ENCODE data around the gene HDDC3. TPM values are rescaled to one million over a fixed set of nuclear protein-coding genes. Genes with fewer than 3 reads are reported as not detected.

HDDC3 gene
- total and polyA plus RNA-seq, 3 donors from 2014 or later = 12.1 to 18.3 (median 16.7) TPM

DNA sequence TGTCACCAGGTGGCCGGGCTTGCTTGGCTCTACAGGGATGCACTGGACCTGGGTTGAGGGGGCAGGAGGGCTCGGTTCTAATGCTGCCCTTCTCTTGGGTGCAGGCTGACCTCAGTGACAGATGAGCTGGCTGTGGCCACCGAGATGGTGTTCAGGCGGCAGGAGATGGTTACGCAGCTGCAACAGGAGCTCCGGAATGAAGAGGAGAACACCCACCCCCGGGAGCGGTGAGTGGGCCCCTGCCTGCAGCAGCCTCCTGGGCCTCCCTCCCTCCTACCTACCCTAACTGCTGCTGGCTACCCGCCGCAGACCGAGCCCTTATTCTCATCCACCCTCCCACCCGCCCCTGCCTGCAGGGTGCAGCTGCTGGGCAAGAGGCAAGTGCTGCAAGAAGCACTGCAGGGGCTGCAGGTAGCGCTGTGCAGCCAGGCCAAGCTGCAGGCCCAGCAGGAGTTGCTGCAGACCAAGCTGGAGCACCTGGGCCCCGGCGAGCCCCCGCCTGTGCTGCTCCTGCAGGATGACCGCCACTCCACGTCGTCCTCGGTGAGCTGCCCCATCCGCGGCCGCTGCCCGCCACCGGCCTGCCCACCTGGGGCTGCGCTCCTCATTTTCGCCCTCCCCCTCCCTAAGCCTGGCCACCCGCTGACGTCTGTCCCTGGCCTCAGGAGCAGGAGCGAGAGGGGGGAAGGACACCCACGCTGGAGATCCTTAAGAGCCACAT is 42.5 kb downstream of the HDDC3 start:
- 88% methylated on average over 19 to 28 of the region's 31 CpGs for WGBS, 2 donors
- peaks cover 14% of the 10 kb centered on the region for H3K4me1 ChIP-seq
- H3K36me3 ChIP-seq (ENCODE audit: low read depth, missing control alignments) = no peaks in the 10 kb centered on the region
- H3K27me3 ChIP-seq = no peaks in the 10 kb centered on the region
- intact Hi-C loops (cut with DNase I; ENCODE audit: low total_unique reads) = loop anchor here (10.0 kb wide), 1 partner anchor 245 kb away; no protein-coding TSS in a partner anchor
- DNase-seq = no peak
- no peak overlapping the region for H3K27ac ChIP-seq
- H3K4me3 ChIP-seq = no peak overlapping the region
- no peaks in the 10 kb centered on the region for H3K9me3 ChIP-seq
- TF ChIP-seq POLR2A (IDR thresholded peaks at IDR 0.05) = no peak
- TF ChIP-seq, protein P1, sequence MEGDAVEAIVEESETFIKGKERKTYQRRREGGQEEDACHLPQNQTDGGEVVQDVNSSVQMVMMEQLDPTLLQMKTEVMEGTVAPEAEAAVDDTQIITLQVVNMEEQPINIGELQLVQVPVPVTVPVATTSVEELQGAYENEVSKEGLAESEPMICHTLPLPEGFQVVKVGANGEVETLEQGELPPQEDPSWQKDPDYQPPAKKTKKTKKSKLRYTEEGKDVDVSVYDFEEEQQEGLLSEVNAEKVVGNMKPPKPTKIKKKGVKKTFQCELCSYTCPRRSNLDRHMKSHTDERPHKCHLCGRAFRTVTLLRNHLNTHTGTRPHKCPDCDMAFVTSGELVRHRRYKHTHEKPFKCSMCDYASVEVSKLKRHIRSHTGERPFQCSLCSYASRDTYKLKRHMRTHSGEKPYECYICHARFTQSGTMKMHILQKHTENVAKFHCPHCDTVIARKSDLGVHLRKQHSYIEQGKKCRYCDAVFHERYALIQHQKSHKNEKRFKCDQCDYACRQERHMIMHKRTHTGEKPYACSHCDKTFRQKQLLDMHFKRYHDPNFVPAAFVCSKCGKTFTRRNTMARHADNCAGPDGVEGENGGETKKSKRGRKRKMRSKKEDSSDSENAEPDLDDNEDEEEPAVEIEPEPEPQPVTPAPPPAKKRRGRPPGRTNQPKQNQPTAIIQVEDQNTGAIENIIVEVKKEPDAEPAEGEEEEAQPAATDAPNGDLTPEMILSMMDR (IDR thresholded peaks at IDR 0.05) = no peak

DNA sequence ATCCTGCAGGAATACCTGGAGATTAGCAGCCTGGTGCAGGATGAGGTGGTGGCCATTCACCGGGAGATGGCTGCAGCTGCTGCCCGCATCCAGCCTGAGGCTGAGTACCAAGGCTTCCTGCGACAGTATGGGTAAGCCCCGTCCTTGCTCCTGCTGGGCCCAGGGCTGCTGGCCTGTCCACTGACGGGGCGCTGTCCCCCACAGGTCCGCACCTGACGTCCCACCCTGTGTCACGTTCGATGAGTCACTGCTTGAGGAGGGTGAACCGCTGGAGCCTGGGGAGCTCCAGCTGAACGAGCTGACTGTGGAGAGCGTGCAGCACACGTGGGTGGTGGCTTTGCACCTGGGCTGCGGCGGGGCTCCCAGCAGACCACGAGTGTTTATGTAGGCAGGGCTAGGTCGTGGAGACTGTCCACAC is 43.0 kb downstream of the HDDC3 start:
- Histone ChIP-seq H3K36me3 (ENCODE audit: low read depth, missing control alignments) (no peaks in the 10 kb centered on the region), H3K4me3 (no peak overlapping the region), H3K27ac (no peak overlapping the region), H3K4me1 (peaks cover 20% of the 10 kb centered on the region), H3K27me3 (no peaks in the 10 kb centered on the region), H3K9me3 (no peaks in the 10 kb centered on the region)
- 80 to 90% methylated on average over 1 to 18 of the region's 18 CpGs for WGBS, 2 donors
- TF ChIP-seq, protein P1 (IDR thresholded peaks at IDR 0.05) = no peak
- no peak for TF ChIP-seq POLR2A (IDR thresholded peaks at IDR 0.05)
- no peak for DNase-seq
- intact Hi-C loops (cut with DNase I; ENCODE audit: low total_unique reads) = loop anchor here (10.0 kb wide), 1 partner anchor 245 kb away; no protein-coding TSS in a partner anchor

DNA sequence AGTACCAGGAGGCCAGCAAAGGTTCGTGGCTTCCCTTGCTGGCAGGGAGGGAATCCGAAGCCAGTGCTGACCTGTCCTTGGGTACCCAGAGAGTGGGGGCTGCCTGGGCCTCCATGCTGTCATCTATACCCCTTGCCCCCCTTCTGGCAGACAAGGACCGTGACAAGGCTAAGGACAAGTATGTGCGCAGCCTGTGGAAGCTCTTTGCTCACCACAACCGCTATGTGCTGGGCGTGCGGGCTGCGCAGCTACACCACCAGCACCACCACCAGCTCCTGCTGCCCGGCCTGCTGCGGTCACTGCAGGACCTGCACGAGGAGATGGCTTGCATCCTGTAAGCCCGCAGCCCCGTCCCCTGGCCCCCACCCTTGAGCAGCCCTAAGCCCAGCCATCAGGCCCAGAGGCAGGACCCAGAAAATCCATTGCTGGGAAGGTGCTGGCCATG is 45.3 kb downstream of the HDDC3 start:
- intact Hi-C loops (cut with DNase I; ENCODE audit: low total_unique reads) = loop anchor here (10.0 kb wide), 1 partner anchor 242 kb away; no protein-coding TSS in a partner anchor

DNA sequence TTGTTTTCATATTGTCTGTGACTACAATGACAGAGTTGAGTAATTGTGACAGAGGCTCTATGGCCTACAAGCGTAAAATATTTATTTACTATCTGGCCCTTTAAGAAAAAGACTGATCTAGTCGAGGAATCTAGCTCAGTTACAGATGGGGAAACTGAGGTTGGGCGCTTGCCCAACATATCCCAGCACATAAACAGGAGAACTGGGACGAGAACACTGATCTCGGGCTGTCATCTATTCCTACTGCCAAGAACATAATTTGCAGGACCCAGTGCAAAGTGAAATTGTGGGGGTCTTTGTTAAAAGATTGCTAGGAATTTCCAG is 46.1 kb downstream of the HDDC3 start:
- no peaks in the 10 kb centered on the region for H3K36me3 ChIP-seq (ENCODE audit: low read depth, missing control alignments)
- DNase-seq = no peak
- no peak for TF ChIP-seq POLR2A (IDR thresholded peaks at IDR 0.05)
- TF ChIP-seq, protein P1 (IDR thresholded peaks at IDR 0.05) = no peak

More for the DNA sequence above, 45.3 kb downstream of the HDDC3 start:
- no peak overlapping the region for H3K27ac ChIP-seq
- WGBS, 2 donors = 83 to 92% methylated on average over 9 to 13 of the region's 13 CpGs
- no peaks in the 10 kb centered on the region for H3K9me3 ChIP-seq
- DNase-seq = no peak
- TF ChIP-seq POLR2A (IDR thresholded peaks at IDR 0.05) = no peak
- TF ChIP-seq, protein P1 (IDR thresholded peaks at IDR 0.05) = no peak
- no peaks in the 10 kb centered on the region for H3K36me3 ChIP-seq (ENCODE audit: low read depth, missing control alignments)
- peaks cover 31% of the 10 kb centered on the region for H3K4me1 ChIP-seq
- no peaks in the 10 kb centered on the region for H3K27me3 ChIP-seq
- H3K4me3 ChIP-seq = no peak overlapping the region

More for the DNA sequence above, 46.1 kb downstream of the HDDC3 start:
- intact Hi-C loops (cut with DNase I; ENCODE audit: low total_unique reads) = loop anchor here (10.0 kb wide), 1 partner anchor 241 kb away; no protein-coding TSS in a partner anchor
- Histone ChIP-seq H3K4me3 (no peak overlapping the region), H3K27me3 (no peaks in the 10 kb centered on the region), H3K9me3 (no peaks in the 10 kb centered on the region), H3K4me1 (peaks cover 31% of the 10 kb centered on the region), H3K27ac (peak overlapping the region; percentile 21 to 97)
- 38 to 43% methylated on average over 5 of the region's 5 CpGs for WGBS, 2 donors

Measured in testis (tissue), 3 donors.